ENCODE measurements around the gene PFKM.

The PFKM gene

GRCh38 chr12:48187916-48188695, 68.9 kb downstream of the PFKM start:
- no peak for DNase-seq (ENCODE audit: low spot score)

DNA sequence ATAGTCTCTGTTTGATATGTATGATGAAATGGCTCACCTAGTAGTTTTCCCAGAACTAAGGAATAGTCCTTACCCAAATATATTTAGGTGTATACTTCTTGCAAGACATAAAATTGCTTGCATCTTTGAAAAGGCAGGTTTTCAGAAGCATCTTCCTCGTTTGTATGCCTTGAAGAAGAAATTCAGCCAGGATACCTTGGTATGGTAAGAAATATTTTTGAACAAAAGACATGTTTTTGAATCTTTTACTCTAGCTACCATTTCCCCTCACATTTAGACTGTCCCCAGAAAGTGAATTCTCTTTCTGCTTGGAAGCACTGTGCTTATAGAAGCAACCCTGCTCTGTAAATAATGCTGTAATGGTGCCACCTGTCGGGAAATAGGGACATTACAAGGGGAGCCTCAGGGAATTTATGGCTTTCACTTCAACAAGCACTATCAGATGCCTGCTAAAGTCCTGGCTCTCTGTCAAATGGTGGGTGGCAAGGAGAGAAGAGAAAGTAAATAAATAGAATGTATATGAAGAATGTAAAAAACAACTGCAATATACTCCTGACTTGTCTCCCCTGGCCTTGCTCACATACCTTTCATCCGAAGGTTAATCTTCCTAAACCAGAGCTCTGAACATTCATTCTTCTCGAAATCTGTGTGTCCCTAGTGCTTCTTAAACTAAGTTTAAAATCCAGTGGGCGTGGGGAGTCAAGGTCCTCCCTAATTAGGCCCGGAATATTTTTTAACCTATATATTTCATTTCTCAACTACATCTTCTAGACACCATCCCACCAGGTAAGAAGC, 70.4 kb downstream of the PFKM start:
- DNase-seq (ENCODE audit: low spot score): peak; percentile 81

DNA sequence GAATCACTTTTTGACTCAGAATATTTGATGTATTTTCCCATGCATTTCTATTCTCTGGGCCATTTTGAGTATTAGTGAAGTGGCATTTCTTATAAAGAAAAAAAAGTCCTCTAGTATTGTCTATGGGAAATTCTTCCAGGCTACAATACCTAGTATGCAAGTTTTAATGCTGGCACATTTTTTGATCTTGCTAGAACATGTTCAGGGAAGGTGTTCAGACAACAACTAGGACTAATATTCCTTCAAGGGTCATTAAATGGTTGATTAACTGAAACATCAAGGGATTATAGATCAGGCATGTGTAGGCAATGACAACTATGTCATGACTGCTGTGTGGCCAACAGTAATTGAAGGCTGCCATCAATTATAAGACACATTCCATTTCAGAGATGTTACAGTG, 71.9 kb downstream of the PFKM start:
- DNase-seq (ENCODE audit: low spot score): no peak

- DNase-seq (ENCODE audit: low spot score): no peak
Observed at GRCh38 chr12:48192861-48193260, 73.7 kb downstream of the PFKM start.

DNA sequence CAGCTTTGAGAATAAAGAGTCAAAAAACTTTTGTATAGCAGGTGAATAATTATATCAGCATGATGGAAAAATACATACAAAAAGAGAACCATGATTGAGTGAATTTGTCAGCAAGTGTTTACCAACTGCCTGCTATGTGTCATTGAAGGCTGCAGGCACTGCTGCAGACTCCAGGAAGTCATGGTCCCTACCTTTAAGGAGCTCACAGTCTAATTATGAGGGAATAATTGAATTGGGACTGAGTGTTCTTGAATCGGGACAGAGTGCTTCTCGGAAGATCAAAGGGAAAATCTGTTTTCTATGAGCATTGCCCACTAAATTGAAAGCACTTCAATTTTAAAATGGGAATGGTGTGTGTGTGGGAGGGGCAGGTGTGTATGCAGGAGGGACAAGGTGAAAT, 74.5 kb downstream of the PFKM start:
- DNase-seq (ENCODE audit: low spot score): no peak

DNA sequence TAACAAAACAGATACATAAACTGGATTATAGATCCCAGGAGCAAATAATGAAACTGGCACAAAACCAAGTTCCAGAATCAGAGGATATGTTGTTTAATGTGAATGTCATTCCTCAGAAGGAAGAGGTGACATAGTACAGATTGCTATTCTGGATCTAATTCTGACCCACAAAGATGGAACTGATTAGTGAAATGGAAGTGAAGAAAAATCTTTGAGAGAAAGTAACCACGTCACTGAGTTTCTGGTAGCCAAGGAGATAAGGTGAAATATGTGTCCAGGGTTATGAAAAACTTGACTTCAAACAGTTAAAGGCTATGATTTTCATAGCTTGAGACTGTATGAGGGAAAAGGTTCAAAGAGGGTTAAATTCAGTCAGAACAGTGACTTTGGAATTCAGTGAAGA, 75.6 kb downstream of the PFKM start:
- DNase-seq (ENCODE audit: low spot score): no peak

Data from CD4-positive, alpha-beta T cell treated with Interleukin-2 at 100 ng/mL for 4 hours (primary cell).